K562 (cell line): ENCODE measurements around the gene PMM1. TPM values are rescaled to one million over a fixed set of nuclear protein-coding genes. Genes with fewer than 3 reads are reported as not detected.

Experiments
- GTF2E2 ChIP-seq: fragments of 200-800 bp; sonication (Bioruptor generic); IDR thresholded peaks from 2 replicates; pipeline ENCODE4 v1.6.1; 2016; ENCODE audit warnings: missing genetic modification characterization, missing compliant biosample characterization
- KAT8 ChIP-seq: fragments of 450-650 bp; IDR thresholded peaks from 2 replicates; pipeline ENCODE4 v1.6.1; 2016; ENCODE audit warnings: low read depth, mild to moderate bottlenecking
- L3MBTL2 ChIP-seq: fragments of 450-650 bp; IDR thresholded peaks from 2 replicates; pipeline ENCODE4 v1.6.1; 2016; ENCODE audit warnings: mild to moderate bottlenecking, moderate library complexity
- LARP7 ChIP-seq: fragments of 450-650 bp; IDR thresholded peaks from 2 replicates; pipeline ENCODE4 v1.6.1; 2016
- MCM7 ChIP-seq, 2 experiments: fragments of 450-650 bp; IDR thresholded peaks; 2 replicates each; pipeline ENCODE4 v1.6.1; 2016 to 2018
- RCOR1 ChIP-seq, 2 experiments: IDR thresholded peaks; 2 replicates each; pipeline ENCODE4 v1.6.1; 2012; ENCODE audit warnings: low read depth in 2 of 2, low read length in 2 of 2, borderline replicate concordance in 1 of 2, improper control_type of control experiment in 1 of 2
- ZNF77 ChIP-seq: fragments of 250-450 bp; sonication (Bioruptor Pico); IDR thresholded peaks from 2 replicates; pipeline ENCODE4 v1.5.0; 2020
- ZZZ3 ChIP-seq: fragments of 450-650 bp; IDR thresholded peaks from 2 replicates; pipeline ENCODE4 v1.6.1; 2016; ENCODE audit warnings: antibody characterized with exemption, mild to moderate bottlenecking, moderate library complexity
- polyA plus RNA-seq, 8 experiments: library from polyadenylated mRNA; depleted of rRNA in 4 of 8; stranded (reverse) in 5 of 8; unstranded in 3 of 8; fragments of >200 nt; fragmentation: Nextera tagmentation in 2 of 8; fragmentation: Illumina TruSeq in 1 of 8; extraction: Ambion mirVana in 2 of 8; extraction: Trizol in 1 of 8; gene quantifications; 2 replicates each; pipeline versions ENCODE4 v1.2.1 to v1.2.3, GENCODE V29; 2011 to 2014; ENCODE audit warnings: inconsistent platforms in 1 of 8, missing spikeins in 1 of 8
- total RNA-seq, 7 experiments: library from RNA; depleted of rRNA in 6 of 7; stranded (reverse); fragments of >200 nt in 6 of 7; fragmentation: Illumina TruSeq in 2 of 7; extraction: Trizol in 2 of 7; gene quantifications; 2 replicates each; pipeline versions ENCODE4 v1.2.1 to v1.2.3, GENCODE V29; 2011 to 2021; ENCODE audit warnings: low replicate concordance in 1 of 7
- TF ChIP-seq, protein P1 (sequence below), 2 experiments: fragments of 450-650 bp in 1 of 2; sonication (generic) in 1 of 2; formaldehyde crosslinking in 1 of 2; IDR thresholded peaks; 2 replicates each; pipeline versions ENCODE4 v1.7.1 to v1.9.0; 2016 to 2022; ENCODE audit warnings: inconsistent platforms in 1 of 2, mild to moderate bottlenecking in 1 of 2, missing genetic modification reagents in 1 of 2
- TF ChIP-seq, protein P2 (sequence below): fragments of 450-650 bp; IDR thresholded peaks from 2 replicates; pipeline ENCODE4 v1.6.1; 2016; ENCODE audit warnings: low read depth

The PMM1 gene
- total and polyA plus RNA-seq, 9 of the 15 experiments (the other 6 are each of a cell fraction or from before 2014, with no cell fraction given) = 10.2 to 31.7 (median 20.3) TPM

DNA sequence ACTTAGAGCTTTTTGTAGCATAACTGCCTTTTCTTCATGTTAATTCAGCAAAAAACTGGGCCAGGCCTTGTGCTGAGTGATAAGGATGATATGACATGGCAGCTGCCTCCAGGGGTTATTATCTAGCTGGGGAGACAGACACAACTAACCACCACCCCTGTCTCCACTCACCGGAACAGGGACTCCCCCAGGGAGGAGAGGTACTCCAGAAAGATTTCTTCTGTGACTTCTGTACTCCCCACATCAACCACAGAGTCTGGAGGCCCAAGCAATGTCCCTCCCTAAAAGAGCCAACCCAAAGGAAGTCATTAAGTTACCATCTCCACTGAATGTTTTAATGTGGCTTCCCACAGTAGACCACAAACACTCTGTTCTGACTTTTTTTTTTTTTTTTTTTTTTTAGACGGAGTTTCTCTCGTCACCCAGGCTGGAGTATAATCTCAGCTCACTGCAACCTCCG is 14.3 kb upstream of the PMM1 start (continued):
- TF ChIP-seq, protein P1, sequence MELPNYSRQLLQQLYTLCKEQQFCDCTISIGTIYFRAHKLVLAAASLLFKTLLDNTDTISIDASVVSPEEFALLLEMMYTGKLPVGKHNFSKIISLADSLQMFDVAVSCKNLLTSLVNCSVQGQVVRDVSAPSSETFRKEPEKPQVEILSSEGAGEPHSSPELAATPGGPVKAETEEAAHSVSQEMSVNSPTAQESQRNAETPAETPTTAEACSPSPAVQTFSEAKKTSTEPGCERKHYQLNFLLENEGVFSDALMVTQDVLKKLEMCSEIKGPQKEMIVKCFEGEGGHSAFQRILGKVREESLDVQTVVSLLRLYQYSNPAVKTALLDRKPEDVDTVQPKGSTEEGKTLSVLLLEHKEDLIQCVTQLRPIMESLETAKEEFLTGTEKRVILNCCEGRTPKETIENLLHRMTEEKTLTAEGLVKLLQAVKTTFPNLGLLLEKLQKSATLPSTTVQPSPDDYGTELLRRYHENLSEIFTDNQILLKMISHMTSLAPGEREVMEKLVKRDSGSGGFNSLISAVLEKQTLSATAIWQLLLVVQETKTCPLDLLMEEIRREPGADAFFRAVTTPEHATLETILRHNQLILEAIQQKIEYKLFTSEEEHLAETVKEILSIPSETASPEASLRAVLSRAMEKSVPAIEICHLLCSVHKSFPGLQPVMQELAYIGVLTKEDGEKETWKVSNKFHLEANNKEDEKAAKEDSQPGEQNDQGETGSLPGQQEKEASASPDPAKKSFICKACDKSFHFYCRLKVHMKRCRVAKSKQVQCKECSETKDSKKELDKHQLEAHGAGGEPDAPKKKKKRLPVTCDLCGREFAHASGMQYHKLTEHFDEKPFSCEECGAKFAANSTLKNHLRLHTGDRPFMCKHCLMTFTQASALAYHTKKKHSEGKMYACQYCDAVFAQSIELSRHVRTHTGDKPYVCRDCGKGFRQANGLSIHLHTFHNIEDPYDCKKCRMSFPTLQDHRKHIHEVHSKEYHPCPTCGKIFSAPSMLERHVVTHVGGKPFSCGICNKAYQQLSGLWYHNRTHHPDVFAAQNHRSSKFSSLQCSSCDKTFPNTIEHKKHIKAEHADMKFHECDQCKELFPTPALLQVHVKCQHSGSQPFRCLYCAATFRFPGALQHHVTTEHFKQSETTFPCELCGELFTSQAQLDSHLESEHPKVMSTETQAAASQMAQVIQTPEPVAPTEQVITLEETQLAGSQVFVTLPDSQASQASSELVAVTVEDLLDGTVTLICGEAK (IDR thresholded peaks at IDR 0.05) = no peak; the same call in 1 of the 2 replicates
- TF ChIP-seq, protein P1 (CRISPR knock-in tag; IDR thresholded peaks at IDR 0.05) = no peak
- peak; percentile 79 to 95 for TF ChIP-seq RCOR1 (IDR thresholded peaks at IDR 0.05; ENCODE audit: borderline replicate concordance in 1 of 2, low read depth in 2 of 2, low read length in 2 of 2)
- no peak for TF ChIP-seq GTF2E2 (tag)
- TF ChIP-seq, protein P2, sequence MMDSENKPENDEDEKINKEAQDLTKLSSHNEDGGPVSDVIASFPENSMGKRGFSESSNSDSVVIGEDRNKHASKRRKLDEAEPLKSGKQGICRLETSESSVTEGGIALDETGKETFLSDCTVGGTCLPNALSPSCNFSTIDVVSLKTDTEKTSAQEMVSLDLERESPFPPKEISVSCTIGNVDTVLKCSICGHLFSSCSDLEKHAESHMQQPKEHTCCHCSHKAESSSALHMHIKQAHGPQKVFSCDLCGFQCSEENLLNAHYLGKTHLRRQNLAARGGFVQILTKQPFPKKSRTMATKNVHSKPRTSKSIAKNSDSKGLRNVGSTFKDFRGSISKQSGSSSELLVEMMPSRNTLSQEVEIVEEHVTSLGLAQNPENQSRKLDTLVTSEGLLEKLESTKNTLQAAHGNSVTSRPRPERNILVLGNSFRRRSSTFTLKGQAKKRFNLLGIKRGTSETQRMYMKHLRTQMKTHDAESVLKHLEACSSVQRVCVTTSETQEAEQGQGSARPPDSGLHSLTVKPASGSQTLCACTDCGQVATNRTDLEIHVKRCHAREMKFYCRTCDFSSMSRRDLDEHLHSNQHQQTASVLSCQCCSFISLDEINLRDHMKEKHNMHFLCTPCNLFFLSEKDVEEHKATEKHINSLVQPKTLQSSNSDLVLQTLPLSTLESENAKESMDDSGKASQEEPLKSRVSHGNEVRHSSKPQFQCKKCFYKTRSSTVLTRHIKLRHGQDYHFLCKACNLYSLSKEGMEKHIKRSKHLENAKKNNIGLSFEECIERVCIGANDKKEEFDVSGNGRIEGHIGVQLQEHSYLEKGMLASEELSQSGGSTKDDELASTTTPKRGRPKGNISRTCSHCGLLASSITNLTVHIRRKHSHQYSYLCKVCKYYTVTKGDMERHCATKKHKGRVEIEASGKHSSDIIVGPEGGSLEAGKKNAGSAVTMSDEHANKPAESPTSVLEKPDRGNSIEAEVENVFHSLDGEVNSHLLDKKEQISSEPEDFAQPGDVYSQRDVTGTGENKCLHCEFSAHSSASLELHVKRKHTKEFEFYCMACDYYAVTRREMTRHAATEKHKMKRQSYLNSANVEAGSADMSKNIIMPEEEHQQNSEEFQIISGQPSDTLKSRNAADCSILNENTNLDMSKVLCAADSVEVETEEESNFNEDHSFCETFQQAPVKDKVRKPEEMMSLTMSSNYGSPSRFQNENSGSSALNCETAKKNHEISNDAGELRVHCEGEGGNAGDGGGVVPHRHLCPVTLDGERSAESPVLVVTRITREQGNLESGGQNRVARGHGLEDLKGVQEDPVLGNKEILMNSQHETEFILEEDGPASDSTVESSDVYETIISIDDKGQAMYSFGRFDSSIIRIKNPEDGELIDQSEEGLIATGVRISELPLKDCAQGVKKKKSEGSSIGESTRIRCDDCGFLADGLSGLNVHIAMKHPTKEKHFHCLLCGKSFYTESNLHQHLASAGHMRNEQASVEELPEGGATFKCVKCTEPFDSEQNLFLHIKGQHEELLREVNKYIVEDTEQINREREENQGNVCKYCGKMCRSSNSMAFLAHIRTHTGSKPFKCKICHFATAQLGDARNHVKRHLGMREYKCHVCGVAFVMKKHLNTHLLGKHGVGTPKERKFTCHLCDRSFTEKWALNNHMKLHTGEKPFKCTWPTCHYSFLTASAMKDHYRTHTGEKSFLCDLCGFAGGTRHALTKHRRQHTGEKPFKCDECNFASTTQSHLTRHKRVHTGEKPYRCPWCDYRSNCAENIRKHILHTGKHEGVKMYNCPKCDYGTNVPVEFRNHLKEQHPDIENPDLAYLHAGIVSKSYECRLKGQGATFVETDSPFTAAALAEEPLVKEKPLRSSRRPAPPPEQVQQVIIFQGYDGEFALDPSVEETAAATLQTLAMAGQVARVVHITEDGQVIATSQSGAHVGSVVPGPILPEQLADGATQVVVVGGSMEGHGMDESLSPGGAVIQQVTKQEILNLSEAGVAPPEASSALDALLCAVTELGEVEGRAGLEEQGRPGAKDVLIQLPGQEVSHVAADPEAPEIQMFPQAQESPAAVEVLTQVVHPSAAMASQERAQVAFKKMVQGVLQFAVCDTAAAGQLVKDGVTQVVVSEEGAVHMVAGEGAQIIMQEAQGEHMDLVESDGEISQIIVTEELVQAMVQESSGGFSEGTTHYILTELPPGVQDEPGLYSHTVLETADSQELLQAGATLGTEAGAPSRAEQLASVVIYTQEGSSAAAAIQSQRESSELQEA = no peak
- no peak for TF ChIP-seq LARP7
- TF ChIP-seq L3MBTL2 = no peak
- no peak for TF ChIP-seq KAT8
- no peak for TF ChIP-seq ZZZ3
- TF ChIP-seq MCM7 (IDR thresholded peaks at IDR 0.05) = no peak
- TF ChIP-seq ZNF77 (CRISPR knock-in tag) = no peak
